Activated T-helper 2 cell treated with anti-CD3 and anti-CD28 coated beads, Interferon-gamma antibody, Interleukin-2, Interleukin-4, amounts not matched to agents 10 μg/mL and 5 μg/mL and 100 μg/mL, durations not matched to agents 14 hours and 24 hours and 36 hours (primary cell): ENCODE data around the gene RELT. TPM values are rescaled to one million over a fixed set of nuclear protein-coding genes. Genes with fewer than 3 reads are reported as not detected.

Experiments used
- DNase-seq: peaks from one replicate; pipeline ENCODE4 v3.0.0; 2021; ENCODE audit warnings: low spot score
- H3K27ac Mint-ChIP-seq: one replicate; pipeline ENCODE4 v1.8.0; 2021; ENCODE audit warnings: mixed read lengths
- H3K27me3 Mint-ChIP-seq: one replicate; pipeline ENCODE4 v1.8.0; 2021; ENCODE audit warnings: low read depth, mixed read lengths
- H3K36me3 Mint-ChIP-seq: one replicate; pipeline ENCODE4 v1.8.0; 2021; ENCODE audit warnings: low read depth, mixed read lengths
- H3K4me1 Mint-ChIP-seq: one replicate; pipeline ENCODE4 v1.8.0; 2021; ENCODE audit warnings: low read depth, mixed read lengths
- H3K4me3 Mint-ChIP-seq: one replicate; pipeline ENCODE4 v1.8.0; 2021; ENCODE audit warnings: low read depth, mild to moderate bottlenecking, moderate library complexity, mixed read lengths
- H3K9me3 Mint-ChIP-seq: one replicate; pipeline ENCODE4 v1.8.0; 2021; ENCODE audit warnings: mixed read lengths
- intact Hi-C: fragments of 100-400 bp; cut with micrococcal nuclease; formaldehyde crosslinking; loops from one replicate; pipeline ENCODE4 v1.15.1; 2023
- total RNA-seq: library from RNA; stranded (reverse); gene quantifications from 2 replicates; pipeline ENCODE4 v1.2.3, GENCODE V29; 2022

The RELT gene
- total RNA-seq, 1 donor from 2014 or later = 33.5 TPM

- intact Hi-C loops = no loop called here
- no peak overlapping the region for H3K4me3 Mint-ChIP-seq
- no peak for DNase-seq
- H3K9me3 Mint-ChIP-seq = no peaks in the 10 kb centered on the region
- H3K4me1 Mint-ChIP-seq = peaks cover 21% of the 10 kb centered on the region
- H3K36me3 Mint-ChIP-seq = peaks cover 6% of the 10 kb centered on the region
- no peak overlapping the region for H3K27ac Mint-ChIP-seq
- H3K27me3 Mint-ChIP-seq = no peaks in the 10 kb centered on the region
Measured at GRCh38 chr11:73372375-73372993, 3.7 kb upstream of the RELT start.

GRCh38 chr11:73374151-73374550 lies 2.0 kb upstream of the RELT start:
- Mint-ChIP-seq H3K4me1 (peaks cover 29% of the 10 kb centered on the region), H3K27me3 (no peaks in the 10 kb centered on the region), H3K36me3 (peaks cover 13% of the 10 kb centered on the region), H3K27ac (no peak overlapping the region), H3K9me3 (no peaks in the 10 kb centered on the region), H3K4me3 (no peak overlapping the region)
- intact Hi-C loops = no loop called here
- no peak for DNase-seq

DNA sequence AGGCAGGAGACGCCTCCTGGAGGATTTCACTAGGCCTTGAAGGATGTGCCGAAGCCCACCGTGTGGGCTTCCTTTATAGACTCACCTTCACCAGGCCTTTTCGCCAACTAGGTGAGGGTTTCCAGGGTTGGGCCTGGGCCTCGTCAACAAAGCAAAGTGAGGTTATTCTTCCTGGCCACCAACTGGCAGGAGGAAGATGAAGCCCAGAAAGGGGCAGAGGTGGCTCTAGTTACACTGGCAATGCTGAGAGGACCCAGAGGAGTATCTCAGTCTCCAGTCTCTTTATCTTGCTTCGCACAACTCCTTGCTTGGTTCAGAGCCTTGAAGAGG lies 404 bp upstream of the RELT start:
- peak overlapping the region; percentile 64 for H3K27ac Mint-ChIP-seq
- peaks cover 31% of the 10 kb centered on the region for H3K4me1 Mint-ChIP-seq
- peaks cover 13% of the 10 kb centered on the region for H3K36me3 Mint-ChIP-seq
- intact Hi-C loops = loop anchor here (1.0 to 5.0 kb wide), 3 partner anchors 24 to 386 kb away; partner anchors contain the start of genes ARHGEF17 and RAB6A
- DNase-seq = no peak
- no peaks in the 10 kb centered on the region for H3K27me3 Mint-ChIP-seq
- peak overlapping the region; percentile 89 for H3K4me3 Mint-ChIP-seq
- H3K9me3 Mint-ChIP-seq = no peaks in the 10 kb centered on the region

GRCh38 chr11:73376803-73377629 lies 817 bp downstream of the RELT start:
- H3K27me3 Mint-ChIP-seq = no peaks in the 10 kb centered on the region

GRCh38 chr11:73379189-73379880 lies 3.1 kb downstream of the RELT start:
- no peaks in the 10 kb centered on the region for H3K9me3 Mint-ChIP-seq
- intact Hi-C loops = loop anchor here (5.0 kb wide), 1 partner anchor 72 kb away; the partner anchor contains the start of gene ARHGEF17
- no peak overlapping the region for H3K4me3 Mint-ChIP-seq
- peak overlapping the region; percentile 90 for H3K27ac Mint-ChIP-seq
- peaks cover 51% of the 10 kb centered on the region for H3K4me1 Mint-ChIP-seq
- H3K36me3 Mint-ChIP-seq = peaks cover 13% of the 10 kb centered on the region
- no peak for DNase-seq
- no peaks in the 10 kb centered on the region for H3K27me3 Mint-ChIP-seq

More at GRCh38 chr11:73376803-73377629, 817 bp downstream of the RELT start:
- DNase-seq = peak; percentile 61
- Mint-ChIP-seq H3K4me3 (peak overlapping the region; percentile 89), H3K4me1 (peaks cover 37% of the 10 kb centered on the region), H3K36me3 (peaks cover 13% of the 10 kb centered on the region), H3K27ac (peak overlapping the region; percentile 90), H3K9me3 (no peaks in the 10 kb centered on the region)
- intact Hi-C loops = loop anchor here (1.0 to 5.0 kb wide), 3 partner anchors 26 to 384 kb away; partner anchors contain the start of genes ARHGEF17 and RAB6A

GRCh38 chr11:73380331-73380730 lies 4.1 kb downstream of the RELT start:
- intact Hi-C loops = no loop called here
- Mint-ChIP-seq H3K9me3 (no peaks in the 10 kb centered on the region), H3K27ac (no peak overlapping the region), H3K4me1 (peaks cover 58% of the 10 kb centered on the region), H3K36me3 (peaks cover 13% of the 10 kb centered on the region), H3K27me3 (no peaks in the 10 kb centered on the region), H3K4me3 (no peak overlapping the region)
- DNase-seq = no peak

GRCh38 chr11:73380897-73381410 lies 4.8 kb downstream of the RELT start:
- intact Hi-C loops = no loop called here
- DNase-seq = no peak
- H3K27ac Mint-ChIP-seq = no peak overlapping the region
- peaks cover 58% of the 10 kb centered on the region for H3K4me1 Mint-ChIP-seq
- no peaks in the 10 kb centered on the region for H3K9me3 Mint-ChIP-seq
- H3K4me3 Mint-ChIP-seq = no peak overlapping the region
- no peaks in the 10 kb centered on the region for H3K27me3 Mint-ChIP-seq
- peaks cover 13% of the 10 kb centered on the region for H3K36me3 Mint-ChIP-seq

DNA sequence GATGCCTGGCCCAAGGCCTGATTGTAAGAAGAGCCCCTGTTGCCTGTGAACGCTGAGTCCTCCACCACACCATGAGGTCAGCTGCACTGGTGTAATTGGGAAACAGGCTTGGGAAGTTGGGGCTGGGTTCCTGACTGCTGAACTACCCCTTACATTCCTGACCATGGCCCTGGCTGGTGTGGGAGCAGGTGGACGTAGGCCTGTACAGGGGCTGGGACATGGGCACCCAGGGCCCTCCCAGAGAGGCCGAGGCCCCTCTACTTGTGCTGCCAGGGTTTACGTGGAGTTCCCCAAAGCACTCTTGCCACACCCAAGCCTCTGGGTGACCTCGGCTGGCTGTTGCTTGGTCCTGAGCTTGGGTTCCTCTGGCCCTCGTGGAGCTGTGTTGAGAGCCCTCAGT lies 5.4 kb downstream of the RELT start:
- H3K4me3 Mint-ChIP-seq = no peak overlapping the region
- no peaks in the 10 kb centered on the region for H3K27me3 Mint-ChIP-seq
- no peak for DNase-seq
- peaks cover 63% of the 10 kb centered on the region for H3K4me1 Mint-ChIP-seq
- no peak overlapping the region for H3K27ac Mint-ChIP-seq
- no peaks in the 10 kb centered on the region for H3K9me3 Mint-ChIP-seq
- intact Hi-C loops = no loop called here
- peaks cover 13% of the 10 kb centered on the region for H3K36me3 Mint-ChIP-seq

GRCh38 chr11:73382183-73382582 lies 6.0 kb downstream of the RELT start:
- Mint-ChIP-seq H3K36me3 (peaks cover 9% of the 10 kb centered on the region), H3K4me1 (peaks cover 65% of the 10 kb centered on the region)
- no peak for DNase-seq

GRCh38 chr11:73382747-73383146 lies 6.5 kb downstream of the RELT start:
- intact Hi-C loops = no loop called here
- peaks cover 7% of the 10 kb centered on the region for H3K36me3 Mint-ChIP-seq
- H3K4me3 Mint-ChIP-seq = no peak overlapping the region
- no peaks in the 10 kb centered on the region for H3K9me3 Mint-ChIP-seq
- DNase-seq = no peak
- H3K27ac Mint-ChIP-seq = no peak overlapping the region
- H3K4me1 Mint-ChIP-seq = peaks cover 63% of the 10 kb centered on the region
- H3K27me3 Mint-ChIP-seq = no peaks in the 10 kb centered on the region

More at GRCh38 chr11:73382183-73382582, 6.0 kb downstream of the RELT start:
- Mint-ChIP-seq H3K4me3 (no peak overlapping the region), H3K27me3 (no peaks in the 10 kb centered on the region), H3K9me3 (no peaks in the 10 kb centered on the region), H3K27ac (no peak overlapping the region)
- intact Hi-C loops = no loop called here

DNA sequence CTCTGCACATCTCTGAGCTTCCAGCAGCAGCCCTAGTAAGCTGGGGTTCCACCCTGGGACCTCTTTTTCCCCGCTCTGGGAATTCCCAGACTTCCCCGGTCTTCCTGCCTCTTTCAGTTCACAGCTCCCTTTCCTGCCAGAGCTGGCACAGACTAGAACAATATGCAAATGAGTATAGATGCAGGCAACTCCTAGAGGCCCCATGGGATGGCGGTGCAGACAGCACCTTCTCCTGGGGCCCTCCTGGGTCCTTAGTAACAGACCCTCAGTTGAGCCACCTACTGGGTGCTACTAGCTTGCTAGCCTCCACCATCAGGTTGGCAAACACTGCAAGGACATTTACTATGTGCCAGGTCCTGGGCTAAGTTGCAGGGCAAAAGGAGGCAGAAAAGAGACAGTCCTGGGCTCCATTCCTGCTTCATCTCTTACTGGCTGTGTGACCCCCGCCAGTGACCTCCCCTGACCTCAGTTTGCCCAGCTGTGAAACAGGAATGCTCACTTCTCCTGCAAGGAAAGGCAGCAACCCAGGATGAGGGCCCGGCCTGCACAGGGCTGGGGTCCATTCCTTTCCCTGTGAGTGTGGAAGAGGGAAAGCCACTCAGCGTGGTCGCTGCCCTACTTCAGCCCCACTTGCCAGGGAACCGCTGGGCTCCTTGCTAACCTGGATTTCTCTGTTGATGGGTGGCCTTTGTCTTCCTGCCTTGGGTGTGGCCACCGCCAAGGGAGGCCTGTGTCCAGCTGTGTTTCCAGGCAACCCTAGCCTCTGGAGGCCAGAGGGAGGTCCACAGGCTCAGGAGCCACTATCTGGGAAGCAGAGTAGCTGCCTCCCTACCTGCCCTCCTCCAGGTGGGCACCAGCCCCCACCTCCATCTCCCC lies 7.3 kb downstream of the RELT start:
- intact Hi-C loops = no loop called here
- H3K4me3 Mint-ChIP-seq = no peak overlapping the region
- DNase-seq = no peak
- H3K36me3 Mint-ChIP-seq = peaks cover 7% of the 10 kb centered on the region
- H3K9me3 Mint-ChIP-seq = no peaks in the 10 kb centered on the region
- H3K27ac Mint-ChIP-seq = no peak overlapping the region
- no peaks in the 10 kb centered on the region for H3K27me3 Mint-ChIP-seq
- H3K4me1 Mint-ChIP-seq = peaks cover 61% of the 10 kb centered on the region

GRCh38 chr11:73384125-73384441 lies 7.9 kb downstream of the RELT start:
- H3K36me3 Mint-ChIP-seq = peaks cover 7% of the 10 kb centered on the region
- H3K9me3 Mint-ChIP-seq = no peaks in the 10 kb centered on the region
- H3K27me3 Mint-ChIP-seq = no peaks in the 10 kb centered on the region
- peak overlapping the region; percentile 73 for H3K27ac Mint-ChIP-seq
- no peak overlapping the region for H3K4me3 Mint-ChIP-seq
- intact Hi-C loops = no loop called here
- DNase-seq = no peak
- peaks cover 57% of the 10 kb centered on the region for H3K4me1 Mint-ChIP-seq
